WI38 (cell line): Measurements from ENCODE around the gene NIFK.

ENCODE experiments used
- H3K4me3 ChIP-seq: 2 replicates; pipeline ENCODE4 v1.5.1; 2011; ENCODE audit warnings: low read depth, mild to moderate bottlenecking, control low read depth, low read length
- CTCF ChIP-seq: IDR thresholded peaks from 2 replicates; pipeline ENCODE4 v1.5.1; 2012; ENCODE audit warnings: low read depth, mild to moderate bottlenecking, control low read depth, low read length

The NIFK gene

GRCh38 chr2:121690095-121690494, 46.6 kb downstream of the NIFK start:
- no peak overlapping the region for H3K4me3 ChIP-seq
- TF ChIP-seq CTCF, result no peak

- no peak overlapping the region for H3K4me3 ChIP-seq
- 0 out of 2 replicates have a peak, but pooled peaks have one; percentile 47 for TF ChIP-seq CTCF
These were observed 47.3 kb downstream of the NIFK start for GRCh38 chr2:121689356-121689755.

- no peak for TF ChIP-seq CTCF
- H3K4me3 ChIP-seq, result no peak overlapping the region
These were observed 47.9 kb downstream of the NIFK start for GRCh38 chr2:121688820-121689219.

- TF ChIP-seq CTCF, result no peak
These were observed 49.8 kb downstream of the NIFK start for GRCh38 chr2:121686902-121687301.

GRCh38 chr2:121686218-121686617, 50.5 kb downstream of the NIFK start:
- no peak for TF ChIP-seq CTCF
- H3K4me3 ChIP-seq, result no peak overlapping the region

More at GRCh38 chr2:121686902-121687301, 49.8 kb downstream of the NIFK start:
- H3K4me3 ChIP-seq, result no peak overlapping the region

- no peak overlapping the region for H3K4me3 ChIP-seq
- TF ChIP-seq CTCF, result no peak
These were observed 54.0 kb downstream of the NIFK start for GRCh38 chr2:121682396-121683298.

GRCh38 chr2:121677855-121678254, 58.8 kb downstream of the NIFK start:
- TF ChIP-seq CTCF, result no peak
- H3K4me3 ChIP-seq, result no peak overlapping the region
